CD4-positive, alpha-beta T cell treated with Interleukin-21 for 1 hour (primary cell): ENCODE results near the gene CRMP1.

Source experiments
- DNase-seq: peaks from one replicate; pipeline ENCODE4 v3.0.0-alpha.2; 2020

Gene CRMP1

GRCh38 chr4:5893004-5893580 lies at the start of gene CRMP1:
Gene CRMP1 (minus strand): TSS chr4:5893086. CDS start chr4:5892969, 117 bp downstream.
- no peak for DNase-seq

- DNase-seq = no peak
Observed at GRCh38 chr4:5941601-5942000, 48.7 kb upstream of the CRMP1 start.

DNA sequence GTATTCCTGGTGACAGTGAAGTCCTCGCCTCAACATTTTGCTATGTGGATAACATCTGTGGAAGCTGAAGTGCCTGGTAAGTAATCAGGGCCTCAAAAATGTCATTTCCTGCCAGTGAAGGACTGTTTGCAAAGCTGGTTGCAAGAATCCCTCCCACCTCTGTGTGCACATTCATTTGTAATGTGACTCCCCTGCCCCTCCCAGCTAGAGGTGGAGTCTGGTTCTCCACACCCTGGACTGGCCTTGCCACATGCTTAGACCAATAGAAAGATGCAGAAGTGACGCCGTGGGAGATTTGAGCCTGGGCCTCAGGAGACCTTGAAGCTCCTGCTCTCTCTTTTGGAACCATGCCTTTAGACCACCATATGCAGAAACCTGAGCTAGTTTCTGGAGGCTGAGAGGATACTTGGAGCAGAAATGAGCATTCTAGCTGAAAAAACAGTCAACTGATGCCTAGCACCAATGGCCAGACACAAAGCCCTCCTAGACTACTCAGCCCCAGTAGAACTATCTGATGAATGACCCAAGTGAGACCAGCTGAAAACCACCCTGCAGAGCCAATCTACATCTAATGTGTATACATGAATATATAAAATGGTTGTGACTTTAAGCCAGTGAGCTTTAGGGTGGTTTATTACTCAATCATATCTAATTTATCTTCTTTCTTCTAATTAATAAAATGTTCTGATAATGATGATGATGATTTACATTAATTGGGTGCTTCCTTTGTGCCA lies 47.8 kb upstream of the CRMP1 start:
- no peak for DNase-seq

DNA sequence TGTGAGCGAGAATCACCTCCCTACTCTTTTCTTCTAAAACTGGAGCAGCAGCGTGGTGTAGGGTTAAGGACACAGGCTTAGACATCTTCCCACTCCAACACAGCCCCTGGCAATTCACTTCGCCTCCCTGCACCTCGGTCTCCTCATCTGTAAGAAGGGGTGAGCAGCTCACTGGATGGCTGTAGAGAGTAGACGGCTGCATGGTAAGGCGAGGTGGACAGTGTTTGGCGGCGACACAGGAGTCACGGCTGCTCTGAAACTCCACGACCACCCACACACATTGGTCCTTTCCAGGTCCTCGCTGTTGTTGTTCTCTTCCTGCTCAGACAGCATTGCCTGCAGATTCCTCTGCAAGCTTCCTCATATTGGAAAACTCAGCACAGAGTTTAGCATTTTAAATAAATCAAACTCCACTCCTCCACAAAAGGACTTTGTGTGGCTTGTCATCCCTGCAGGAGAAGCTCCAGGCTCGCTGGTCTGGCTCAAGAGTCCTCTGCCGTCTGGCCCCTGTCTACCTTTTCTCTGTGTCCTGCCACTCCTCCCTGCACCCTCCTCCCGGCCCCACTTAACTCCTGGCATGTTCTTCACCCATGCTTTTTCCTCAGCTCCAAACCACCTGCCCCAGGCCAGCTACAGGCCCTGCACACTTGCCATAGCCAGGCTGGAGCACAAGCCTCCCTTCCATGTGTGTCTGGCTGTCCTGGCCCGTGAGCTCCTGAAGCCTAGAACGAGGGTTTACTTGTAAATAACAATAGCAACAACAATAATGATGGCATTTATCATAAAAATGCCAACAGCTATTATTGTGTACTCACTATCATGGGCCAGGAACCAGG lies 41.3 kb upstream of the CRMP1 start:
- DNase-seq = no peak

- DNase-seq = no peak
Observed at GRCh38 chr4:5933116-5933515, 40.2 kb upstream of the CRMP1 start.

- DNase-seq = no peak
Observed at GRCh38 chr4:5932035-5932568, 39.2 kb upstream of the CRMP1 start.

DNA sequence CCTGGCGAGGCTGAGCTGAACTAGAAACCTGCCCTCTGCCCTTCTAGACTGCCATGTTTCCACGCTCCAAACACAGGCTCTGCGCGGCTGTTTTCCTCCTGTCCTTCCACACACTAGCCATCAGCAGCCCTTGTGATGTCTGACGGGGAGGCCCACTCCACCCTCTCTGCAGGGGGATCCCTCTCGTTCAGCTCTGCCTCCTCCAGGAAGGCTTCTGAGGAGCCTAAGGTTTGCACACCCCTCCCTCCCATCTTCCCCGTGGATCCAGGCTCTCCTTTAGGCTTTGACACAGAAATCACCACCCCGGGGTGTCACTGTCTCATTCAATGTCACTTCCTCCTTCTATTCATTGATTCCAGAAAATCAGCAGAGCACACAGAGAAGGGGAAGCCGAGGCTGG lies 38.6 kb upstream of the CRMP1 start:
- DNase-seq = no peak

GRCh38 chr4:5930876-5931275 lies 38.0 kb upstream of the CRMP1 start:
- no peak for DNase-seq

- DNase-seq = no peak
Observed at GRCh38 chr4:5930456-5930855, 37.6 kb upstream of the CRMP1 start.

DNA sequence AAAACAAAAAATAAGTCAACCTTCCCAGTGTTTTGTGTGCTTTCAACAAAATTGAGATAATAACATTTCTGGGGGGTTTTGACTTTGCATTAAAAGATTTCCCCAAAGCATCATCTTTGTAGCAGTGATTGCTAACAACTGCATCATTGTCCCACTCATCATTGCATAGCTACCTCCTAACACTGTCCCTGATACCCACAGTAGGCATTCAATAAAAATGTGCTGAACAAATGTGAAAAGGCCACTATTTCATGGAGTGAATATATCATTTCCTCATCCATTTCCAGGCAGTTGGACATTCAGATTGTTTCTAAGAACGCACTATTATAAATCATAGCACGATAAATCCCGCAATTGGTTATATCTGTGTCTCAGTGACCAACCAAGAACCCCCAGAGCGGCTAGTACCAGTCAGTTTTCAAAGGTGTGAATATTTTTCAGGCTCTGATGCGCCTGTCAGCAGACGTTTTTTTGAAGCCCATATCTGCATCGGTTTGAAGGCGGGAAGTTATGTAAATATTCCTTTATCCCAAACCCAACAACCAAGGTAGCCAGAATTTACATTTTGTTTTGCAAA lies 36.0 kb upstream of the CRMP1 start:
- DNase-seq = no peak

- no peak for DNase-seq
Observed at GRCh38 chr4:5928274-5928673, 35.4 kb upstream of the CRMP1 start.

DNA sequence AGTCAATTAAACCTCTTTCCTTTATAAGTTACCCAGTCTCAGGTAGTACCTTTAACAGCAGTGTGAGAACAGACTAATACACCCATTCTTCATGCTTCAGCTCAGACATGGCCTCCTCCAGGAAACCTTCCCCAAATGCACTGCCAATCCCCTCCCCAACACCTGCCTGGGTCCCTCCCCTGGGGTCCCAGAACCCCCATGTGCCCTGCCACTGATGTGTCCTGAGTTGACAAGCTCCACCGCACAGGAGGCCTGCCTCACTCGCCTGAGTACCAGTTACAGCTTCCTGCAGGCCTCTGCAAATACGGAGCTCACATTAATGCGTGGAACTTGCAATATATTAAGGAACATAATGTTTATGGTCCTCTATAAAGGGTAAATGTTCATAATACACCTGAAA lies 34.9 kb upstream of the CRMP1 start:
- DNase-seq = no peak

- no peak for DNase-seq
Observed at GRCh38 chr4:5927116-5927515, 34.2 kb upstream of the CRMP1 start.

GRCh38 chr4:5926598-5926997 lies 33.7 kb upstream of the CRMP1 start:
- no peak for DNase-seq

DNA sequence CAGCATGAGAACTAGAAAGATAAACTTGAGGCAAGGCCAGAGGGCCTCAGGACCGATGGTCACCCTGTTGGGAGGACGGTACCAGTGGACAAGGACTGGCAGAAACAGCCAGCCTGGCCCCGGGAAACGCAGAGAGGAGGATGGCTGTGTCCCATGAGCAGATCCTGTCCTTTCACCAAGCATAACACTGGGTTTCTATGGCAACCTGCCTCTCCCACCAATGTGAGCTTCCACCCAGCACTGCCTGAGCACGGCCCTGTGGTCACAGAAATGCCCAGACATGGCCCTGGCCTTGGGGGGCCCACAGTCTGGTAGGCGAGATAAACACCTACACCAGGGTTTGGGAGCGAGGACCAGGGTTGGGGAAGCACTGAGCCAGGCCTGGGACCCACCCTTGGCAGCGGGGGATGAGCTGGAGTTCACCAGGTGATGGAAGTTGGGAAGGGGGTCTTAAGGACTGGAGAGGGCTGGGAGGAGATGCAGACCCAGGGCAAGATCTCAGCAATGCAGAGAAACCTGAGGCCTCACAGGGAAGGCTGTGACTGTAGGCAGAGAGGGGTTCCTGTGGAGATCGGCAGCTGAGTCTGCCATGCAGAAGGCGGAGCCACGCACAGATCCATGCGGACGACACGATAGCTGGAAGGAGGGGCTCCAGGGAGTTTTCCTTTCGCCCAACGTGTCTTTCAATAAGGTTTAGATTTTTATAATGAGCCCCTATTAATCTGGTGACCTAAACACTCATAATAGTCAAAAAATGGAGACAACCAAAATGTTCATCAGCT lies 32.7 kb upstream of the CRMP1 start:
- DNase-seq = no peak

DNA sequence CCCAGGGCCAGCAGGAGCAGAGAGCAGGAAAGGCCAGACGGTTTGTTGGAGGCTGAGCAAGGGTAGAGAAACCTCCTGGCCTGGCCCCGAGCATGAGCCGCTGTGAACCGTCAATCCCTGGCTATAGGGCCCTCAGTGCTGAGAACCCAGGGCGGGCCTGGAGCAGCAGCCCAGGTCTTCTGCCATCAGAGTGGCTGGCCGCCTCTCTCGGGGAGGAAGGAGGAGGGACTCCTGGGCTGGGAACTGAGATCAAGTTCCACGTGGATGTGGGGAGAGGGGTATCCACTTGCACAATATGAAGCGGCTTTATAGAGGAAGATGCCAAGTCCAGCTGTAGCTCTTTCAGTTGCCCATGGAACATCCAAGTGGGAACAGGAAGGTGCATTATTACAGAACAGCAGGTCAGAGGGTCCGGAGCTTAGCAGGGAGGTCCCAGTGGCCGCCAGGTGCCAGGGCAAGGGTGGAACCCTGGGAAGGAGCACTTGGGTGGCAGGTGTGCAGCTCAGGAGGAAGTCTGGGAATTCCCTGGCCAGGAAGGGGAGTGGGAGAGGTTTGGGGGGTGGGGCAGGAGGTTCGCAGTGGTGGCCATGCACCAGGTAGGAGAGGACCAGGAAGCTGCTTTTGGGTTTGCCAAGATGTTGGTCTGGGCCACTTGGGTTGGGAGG lies 31.7 kb upstream of the CRMP1 start:
- DNase-seq = no peak

- no peak for DNase-seq
Observed at GRCh38 chr4:5923376-5923775, 30.5 kb upstream of the CRMP1 start.

GRCh38 chr4:5922556-5922955 lies 29.7 kb upstream of the CRMP1 start:
- no peak for DNase-seq

DNA sequence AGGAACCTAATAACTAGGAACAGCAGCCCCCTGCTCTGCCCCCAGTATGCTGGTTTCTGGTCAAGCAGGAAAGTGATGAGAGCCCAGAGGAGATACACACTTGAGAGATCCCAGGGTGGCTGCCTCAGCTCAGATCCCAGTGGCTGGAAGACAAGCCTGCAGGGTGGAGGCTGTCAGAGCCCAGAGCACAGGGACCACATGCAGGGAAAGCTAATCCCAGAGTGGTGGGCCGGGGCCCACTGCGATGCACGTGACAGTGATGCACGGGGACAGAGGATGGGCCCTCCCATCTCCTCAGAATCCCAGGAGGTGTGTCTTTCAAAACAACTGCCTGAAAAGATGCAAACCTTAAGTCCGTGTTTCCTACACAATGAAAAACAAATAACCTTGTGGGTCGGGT lies 29.1 kb upstream of the CRMP1 start:
- no peak for DNase-seq

DNA sequence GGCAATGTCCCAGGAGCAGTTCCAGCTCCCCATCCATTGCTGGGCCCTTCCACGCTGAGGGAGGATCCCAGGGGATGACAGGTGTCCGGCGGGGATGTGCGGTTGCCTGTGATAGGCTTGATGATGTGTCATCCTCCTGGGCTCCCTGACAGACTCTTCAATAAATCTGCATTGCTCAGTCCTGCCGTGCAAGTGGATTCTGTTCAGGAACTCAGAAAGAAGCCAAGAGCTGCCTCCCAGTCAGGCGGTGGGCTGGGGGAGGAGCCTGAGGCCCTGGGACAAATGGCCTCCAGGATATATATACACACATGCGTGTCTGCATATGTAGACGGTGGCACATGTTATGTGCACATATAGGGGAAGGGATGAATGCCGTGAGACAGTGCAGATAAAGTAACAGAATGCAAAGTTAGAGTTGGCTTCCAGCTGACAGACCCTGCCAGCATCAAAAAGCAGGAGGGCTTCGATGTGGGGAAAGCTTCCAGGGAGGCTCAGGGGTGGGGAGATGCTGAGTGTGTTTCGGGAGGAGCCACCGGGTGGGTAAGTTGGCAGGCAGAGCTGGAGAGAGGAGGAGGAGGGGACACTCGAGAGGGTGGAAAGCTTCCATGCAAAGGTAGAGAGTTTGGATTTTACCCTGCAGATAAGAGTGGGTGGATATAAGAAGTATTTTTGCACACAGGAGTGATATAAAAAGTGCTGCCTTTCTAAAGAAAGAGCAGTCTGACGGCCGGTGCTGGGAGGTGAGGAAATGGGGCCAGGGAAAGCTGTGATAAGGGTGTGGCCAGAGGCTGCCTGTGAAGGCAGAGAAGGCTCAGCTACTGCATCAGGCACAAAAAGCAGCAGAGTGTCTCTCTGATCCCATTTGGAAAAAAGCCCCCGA lies 28.5 kb upstream of the CRMP1 start:
- no peak for DNase-seq

GRCh38 chr4:5919571-5919970 lies 26.7 kb upstream of the CRMP1 start:
- DNase-seq = no peak
